Gastrocnemius medialis (tissue), 4 donors: ENCODE results near the gene TRIM46.
"Not testable (repeated sequence)": the region's sequence is repeated elsewhere in the genome, so short reads cannot be mapped to it uniquely, and the experiment has no call there.

Experiments
- CTCF ChIP-seq, 5 experiments: fragments of 450-650 bp in 3 of 5; fragments of 200-600 bp in 2 of 5; sonication (generic) in 2 of 5; IDR thresholded peaks in 4 of 5; conservative IDR thresholded peaks in 1 of 5; 1 replicate in 4 of 5; 2 replicates in 1 of 5; pipeline ENCODE4 v1.5.1; 2016 to 2019; ENCODE audit warnings: antibody characterized with exemption in 5 of 5, mild to moderate bottlenecking in 3 of 5, moderate library complexity in 3 of 5
- POLR2A ChIP-seq, 2 donors: fragments of 450-650 bp; IDR thresholded peaks; one replicate each; pipeline ENCODE4 v1.6.1; 2017; ENCODE audit warnings: antibody characterized with exemption in 2 of 2, mild to moderate bottlenecking in 2 of 2, moderate library complexity in 2 of 2

GRCh38 chr1:155163785-155164184 lies 9.9 kb upstream of the TRIM46 start:
- not testable (repeated sequence) for TF ChIP-seq POLR2A (IDR thresholded peaks at IDR 0.05); CTCF (IDR thresholded peaks at IDR 0.05 in 4 of 5, conservative IDR thresholded peaks at IDR 0.05 in 1 of 5)
